HL-60 (cell line): ENCODE results near the gene MECR.

Source experiments
- DNase-seq, 2 experiments: peaks; one replicate each; pipeline ENCODE4 v3.0.0-alpha.2; 2010 to 2020; ENCODE audit warnings: low read depth in 1 of 2, low spot score in 1 of 2
- H3K27ac ChIP-seq: fragments of 250-450 bp; sonication (Bioruptor Pico); replicated peaks from 2 replicates; pipeline ENCODE4 v1.5.1; 2020; ENCODE audit warnings: mild to moderate bottlenecking, moderate library complexity
- H3K27me3 ChIP-seq: fragments of 250-450 bp; sonication (Bioruptor Pico); 2 replicates; pipeline ENCODE4 v1.5.1; 2021; ENCODE audit warnings: mild to moderate bottlenecking, moderate library complexity; ENCODE audit not compliant: insufficient read depth, poor library complexity, severe bottlenecking
- H3K4me3 ChIP-seq: replicated peaks from 2 replicates; pipeline ENCODE4 v1.5.1; 2011; ENCODE audit warnings: mild to moderate bottlenecking, control low read depth, low read length; ENCODE audit not compliant: insufficient read depth
- CTCF ChIP-seq: IDR thresholded peaks from one replicate; pipeline ENCODE4 v1.5.1; 2011; ENCODE audit warnings: low read length, control low read depth, inconsistent platforms; ENCODE audit not compliant: insufficient read depth
- GABPA ChIP-seq: IDR thresholded peaks from 2 replicates; pipeline ENCODE4 v1.6.1; 2012; ENCODE audit warnings: low read depth
- POLR2AphosphoS5 ChIP-seq: IDR thresholded peaks from 2 replicates; pipeline ENCODE4 v1.6.1; 2012; ENCODE audit warnings: low read depth
- REST ChIP-seq: IDR thresholded peaks from 2 replicates; pipeline ENCODE4 v1.6.1; 2012; ENCODE audit warnings: low read depth; ENCODE audit not compliant: insufficient replicate concordance
- SPI1 ChIP-seq: IDR thresholded peaks from 2 replicates; pipeline ENCODE4 v1.6.1; 2012; ENCODE audit warnings: low read depth, mild to moderate bottlenecking, borderline replicate concordance

The MECR gene

GRCh38 chr1:29183287-29183686 is 47.4 kb downstream of the MECR start:
- TF ChIP-seq REST (no peak), CTCF (no peak), GABPA (no peak), SPI1 (no peak), POLR2AphosphoS5 (no peak)
- no peak overlapping the region for H3K4me3 ChIP-seq
- no peak for DNase-seq
- H3K27me3 ChIP-seq: no peaks in the 10 kb centered on the region
- no peak overlapping the region for H3K27ac ChIP-seq

GRCh38 chr1:29181413-29182225 is 49.1 kb downstream of the MECR start, which contains the start of gene SRSF4:
Gene SRSF4 (minus strand): TSS chr1:29181900. CDS start chr1:29181752, 148 bp downstream.
- TF ChIP-seq CTCF (peak; percentile 48), REST (peak; percentile 67), SPI1 (peak; percentile 80; the same call in 1 of the 2 replicates), GABPA (peak; percentile 84), POLR2AphosphoS5 (no peak)
- peak; percentile 97 to 98 for DNase-seq
- peak within 1 kb of the TSS; percentile 99 for H3K27ac ChIP-seq
- peak within 1 kb of the TSS; percentile 78 for H3K4me3 ChIP-seq
- no peaks in the 10 kb centered on the region for H3K27me3 ChIP-seq

GRCh38 chr1:29180497-29181412 is 50.0 kb downstream of the MECR start:
- DNase-seq: peak in 1 of 2 experiments; percentile 24
- H3K27ac ChIP-seq: peak overlapping the region; percentile 99
- H3K4me3 ChIP-seq: peak overlapping the region; percentile 78
- TF ChIP-seq POLR2AphosphoS5 (no peak), REST (no peak), SPI1 (no peak), GABPA (no peak), CTCF (no peak)
- no peaks in the 10 kb centered on the region for H3K27me3 ChIP-seq
